ENCODE measurements around the gene CLEC19A.

Gene CLEC19A

DNA sequence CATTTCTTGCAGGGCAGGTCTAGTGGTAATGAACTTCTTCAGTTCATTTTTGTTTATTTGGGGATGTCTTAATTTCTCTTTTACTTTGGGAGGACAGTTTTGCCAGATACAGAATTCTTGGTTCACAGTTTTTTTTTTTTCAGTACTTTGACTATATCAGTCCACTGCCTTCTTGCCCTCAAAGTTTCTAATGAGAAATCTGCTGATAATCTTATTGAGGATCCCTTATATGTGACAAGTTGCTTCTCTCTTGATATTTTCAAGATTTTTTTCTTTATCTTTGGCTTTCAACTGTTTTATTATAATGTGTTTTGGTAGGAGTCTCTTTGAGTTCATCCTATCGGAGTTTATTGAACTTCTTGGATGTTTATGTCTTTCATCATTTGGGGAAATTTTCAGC lies 42.8 kb downstream of the CLEC19A start:
- H3K23ac ChIP-seq (ENCODE audit: low read length), result no peak overlapping the region
- H4K12ac ChIP-seq (ENCODE audit: low read depth, low read length), result no peak overlapping the region
- WGBS (ENCODE audit: extremely low coverage, insufficient coverage, insufficient read length), result no CpG with 5 or more reads among the region's 1 CpG
- no peak overlapping the region for H3K4ac ChIP-seq (ENCODE audit: low read depth, low read length)
- H2BK120ac ChIP-seq (ENCODE audit: insufficient read depth, low read length, poor library complexity), result no peak overlapping the region
- no peak overlapping the region for H3K4me3 ChIP-seq (ENCODE audit: low read depth, low read length)
- no peak overlapping the region for H4K91ac ChIP-seq (ENCODE audit: low read depth, low read length)
- no peak overlapping the region for H2AFZ ChIP-seq (ENCODE audit: insufficient read depth, low read length, poor library complexity)
- no peaks in the 10 kb centered on the region for H3K79me2 ChIP-seq (ENCODE audit: control insufficient read depth, insufficient read depth, low read length, poor library complexity)
- no peaks in the 10 kb centered on the region for H3K27me3 ChIP-seq (ENCODE audit: insufficient read depth, low read length)
- H2AK5ac ChIP-seq (ENCODE audit: low read length), result no peak overlapping the region
- H3K27ac ChIP-seq (ENCODE audit: low read depth, low read length), result no peak overlapping the region
- no peak overlapping the region for H3K4me2 ChIP-seq (ENCODE audit: low read length)
- no peaks in the 10 kb centered on the region for H3K36me3 ChIP-seq (ENCODE audit: control insufficient read depth in 1 of 2, insufficient read depth in 2 of 2, low read length in 2 of 2)
- no peak overlapping the region for H4K8ac ChIP-seq (ENCODE audit: low read depth, low read length)
- H3K79me1 ChIP-seq (ENCODE audit: low read length), result no peaks in the 10 kb centered on the region
- H2BK5ac ChIP-seq (ENCODE audit: low read depth, low read length, poor library complexity), result no peak overlapping the region
- no peaks in the 10 kb centered on the region for H3K9me3 ChIP-seq (ENCODE audit: insufficient read depth, low read depth, low read length)
- H2BK12ac ChIP-seq (ENCODE audit: low read length), result no peak overlapping the region
- peaks cover 0 to 1% of the 10 kb centered on the region in 2 experiments for H3K4me1 ChIP-seq (ENCODE audit: control insufficient read depth in 1 of 2, insufficient read depth in 2 of 2, low read length in 2 of 2)
- no peak for DNase-seq
- no peak overlapping the region for H3K9ac ChIP-seq (ENCODE audit: low read length)
- no peak overlapping the region for H3K14ac ChIP-seq (ENCODE audit: low read length)
- H3K18ac ChIP-seq (ENCODE audit: low read length), result no peak overlapping the region

- no peaks in the 10 kb centered on the region for H3K79me1 ChIP-seq (ENCODE audit: low read length)
- H3K14ac ChIP-seq (ENCODE audit: low read length), result no peak overlapping the region
- no peak overlapping the region for H4K8ac ChIP-seq (ENCODE audit: low read depth, low read length)
Observed at GRCh38 chr16:19329932-19330331, 44.4 kb downstream of the CLEC19A start.

GRCh38 chr16:19330841-19331397 lies 45.4 kb downstream of the CLEC19A start:
- Histone ChIP-seq H3K4me2 (ENCODE audit: low read length) (no peak overlapping the region), H3K4me1 (ENCODE audit: control insufficient read depth in 1 of 2, insufficient read depth in 2 of 2, low read length in 2 of 2) (peaks cover 0 to 1% of the 10 kb centered on the region in 2 experiments), H3K4ac (ENCODE audit: low read depth, low read length) (no peak overlapping the region), H3K9me3 (ENCODE audit: insufficient read depth, low read depth, low read length) (no peaks in the 10 kb centered on the region), H3K4me3 (ENCODE audit: low read depth, low read length) (no peak overlapping the region), H2BK12ac (ENCODE audit: low read length) (no peak overlapping the region), H4K12ac (ENCODE audit: low read depth, low read length) (no peak overlapping the region), H3K79me2 (ENCODE audit: control insufficient read depth, insufficient read depth, low read length, poor library complexity) (no peaks in the 10 kb centered on the region), H3K9ac (ENCODE audit: low read length) (no peak overlapping the region), H4K8ac (ENCODE audit: low read depth, low read length) (no peak overlapping the region), H2BK120ac (ENCODE audit: insufficient read depth, low read length, poor library complexity) (no peak overlapping the region), H3K27me3 (ENCODE audit: insufficient read depth, low read length) (no peaks in the 10 kb centered on the region), H3K79me1 (ENCODE audit: low read length) (no peaks in the 10 kb centered on the region), H2AK5ac (ENCODE audit: low read length) (no peak overlapping the region), H3K27ac (ENCODE audit: low read depth, low read length) (no peak overlapping the region), H2AFZ (ENCODE audit: insufficient read depth, low read length, poor library complexity) (no peak overlapping the region), H3K18ac (ENCODE audit: low read length) (no peak overlapping the region), H3K14ac (ENCODE audit: low read length) (no peak overlapping the region), H2BK5ac (ENCODE audit: low read depth, low read length, poor library complexity) (no peak overlapping the region), H4K91ac (ENCODE audit: low read depth, low read length) (no peak overlapping the region), H3K23ac (ENCODE audit: low read length) (no peak overlapping the region), H3K36me3 (ENCODE audit: control insufficient read depth in 1 of 2, insufficient read depth in 2 of 2, low read length in 2 of 2) (no peaks in the 10 kb centered on the region)
- WGBS (ENCODE audit: extremely low coverage, insufficient coverage, insufficient read length), result no CpG with 5 or more reads among the region's 6 CpGs
- DNase-seq, result peak in 1 of 2 donors; percentile 5

More at GRCh38 chr16:19329932-19330331, 44.4 kb downstream of the CLEC19A start:
- H3K4me3 ChIP-seq (ENCODE audit: low read depth, low read length), result no peak overlapping the region
- DNase-seq, result peak; percentile 8 to 46
- H2BK5ac ChIP-seq (ENCODE audit: low read depth, low read length, poor library complexity), result no peak overlapping the region
- H3K18ac ChIP-seq (ENCODE audit: low read length), result no peak overlapping the region
- no peaks in the 10 kb centered on the region for H3K9me3 ChIP-seq (ENCODE audit: insufficient read depth, low read depth, low read length)
- H3K4ac ChIP-seq (ENCODE audit: low read depth, low read length), result no peak overlapping the region
- H3K9ac ChIP-seq (ENCODE audit: low read length), result no peak overlapping the region
- H3K4me2 ChIP-seq (ENCODE audit: low read length), result no peak overlapping the region
- H3K27me3 ChIP-seq (ENCODE audit: insufficient read depth, low read length), result no peaks in the 10 kb centered on the region
- no CpG with 5 or more reads among the region's 1 CpG for WGBS (ENCODE audit: extremely low coverage, insufficient coverage, insufficient read length)
- no peak overlapping the region for H2AFZ ChIP-seq (ENCODE audit: insufficient read depth, low read length, poor library complexity)
- no peaks in the 10 kb centered on the region for H3K79me2 ChIP-seq (ENCODE audit: control insufficient read depth, insufficient read depth, low read length, poor library complexity)
- no peak overlapping the region for H3K27ac ChIP-seq (ENCODE audit: low read depth, low read length)
- H3K4me1 ChIP-seq (ENCODE audit: control insufficient read depth in 1 of 2, insufficient read depth in 2 of 2, low read length in 2 of 2), result peaks cover 0 to 1% of the 10 kb centered on the region in 2 experiments
- no peaks in the 10 kb centered on the region for H3K36me3 ChIP-seq (ENCODE audit: control insufficient read depth in 1 of 2, insufficient read depth in 2 of 2, low read length in 2 of 2)
- H3K23ac ChIP-seq (ENCODE audit: low read length), result no peak overlapping the region
- no peak overlapping the region for H2AK5ac ChIP-seq (ENCODE audit: low read length)
- no peak overlapping the region for H2BK12ac ChIP-seq (ENCODE audit: low read length)
- no peak overlapping the region for H2BK120ac ChIP-seq (ENCODE audit: insufficient read depth, low read length, poor library complexity)
- no peak overlapping the region for H4K91ac ChIP-seq (ENCODE audit: low read depth, low read length)
- H4K12ac ChIP-seq (ENCODE audit: low read depth, low read length), result no peak overlapping the region

- no peak overlapping the region for H3K4me2 ChIP-seq (ENCODE audit: low read length)
- no peak overlapping the region for H3K14ac ChIP-seq (ENCODE audit: low read length)
- no peak for DNase-seq
- no peaks in the 10 kb centered on the region for H3K36me3 ChIP-seq (ENCODE audit: control insufficient read depth in 1 of 2, insufficient read depth in 2 of 2, low read length in 2 of 2)
- H3K9me3 ChIP-seq (ENCODE audit: insufficient read depth, low read depth, low read length), result no peaks in the 10 kb centered on the region
- H2AFZ ChIP-seq (ENCODE audit: insufficient read depth, low read length, poor library complexity), result no peak overlapping the region
- H3K4me3 ChIP-seq (ENCODE audit: low read depth, low read length), result no peak overlapping the region
- H3K4me1 ChIP-seq (ENCODE audit: control insufficient read depth in 1 of 2, insufficient read depth in 2 of 2, low read length in 2 of 2), result peaks cover 0 to 1% of the 10 kb centered on the region in 2 experiments
- no CpG with 5 or more reads among the region's 4 CpGs for WGBS (ENCODE audit: extremely low coverage, insufficient coverage, insufficient read length)
- H4K8ac ChIP-seq (ENCODE audit: low read depth, low read length), result no peak overlapping the region
- no peak overlapping the region for H3K18ac ChIP-seq (ENCODE audit: low read length)
- no peak overlapping the region for H3K4ac ChIP-seq (ENCODE audit: low read depth, low read length)
- no peak overlapping the region for H2BK5ac ChIP-seq (ENCODE audit: low read depth, low read length, poor library complexity)
- no peak overlapping the region for H4K91ac ChIP-seq (ENCODE audit: low read depth, low read length)
- no peak overlapping the region for H2AK5ac ChIP-seq (ENCODE audit: low read length)
- H3K27ac ChIP-seq (ENCODE audit: low read depth, low read length), result no peak overlapping the region
- no peak overlapping the region for H2BK12ac ChIP-seq (ENCODE audit: low read length)
- no peaks in the 10 kb centered on the region for H3K27me3 ChIP-seq (ENCODE audit: insufficient read depth, low read length)
- no peak overlapping the region for H4K12ac ChIP-seq (ENCODE audit: low read depth, low read length)
- no peaks in the 10 kb centered on the region for H3K79me2 ChIP-seq (ENCODE audit: control insufficient read depth, insufficient read depth, low read length, poor library complexity)
- H3K9ac ChIP-seq (ENCODE audit: low read length), result no peak overlapping the region
- no peak overlapping the region for H2BK120ac ChIP-seq (ENCODE audit: insufficient read depth, low read length, poor library complexity)
- H3K23ac ChIP-seq (ENCODE audit: low read length), result no peak overlapping the region
- H3K79me1 ChIP-seq (ENCODE audit: low read length), result no peaks in the 10 kb centered on the region
Observed at GRCh38 chr16:19331794-19332193, 46.3 kb downstream of the CLEC19A start.
